GM21367 (cell line): ENCODE results near the gene FOXC1.

ENCODE experiments used
- ATAC-seq: cut with Tn5 transposase; IDR thresholded peaks from one replicate; pipeline ENCODE4 v1.9.1; 2021; ENCODE audit not compliant: unreplicated experiment

The FOXC1 gene

DNA sequence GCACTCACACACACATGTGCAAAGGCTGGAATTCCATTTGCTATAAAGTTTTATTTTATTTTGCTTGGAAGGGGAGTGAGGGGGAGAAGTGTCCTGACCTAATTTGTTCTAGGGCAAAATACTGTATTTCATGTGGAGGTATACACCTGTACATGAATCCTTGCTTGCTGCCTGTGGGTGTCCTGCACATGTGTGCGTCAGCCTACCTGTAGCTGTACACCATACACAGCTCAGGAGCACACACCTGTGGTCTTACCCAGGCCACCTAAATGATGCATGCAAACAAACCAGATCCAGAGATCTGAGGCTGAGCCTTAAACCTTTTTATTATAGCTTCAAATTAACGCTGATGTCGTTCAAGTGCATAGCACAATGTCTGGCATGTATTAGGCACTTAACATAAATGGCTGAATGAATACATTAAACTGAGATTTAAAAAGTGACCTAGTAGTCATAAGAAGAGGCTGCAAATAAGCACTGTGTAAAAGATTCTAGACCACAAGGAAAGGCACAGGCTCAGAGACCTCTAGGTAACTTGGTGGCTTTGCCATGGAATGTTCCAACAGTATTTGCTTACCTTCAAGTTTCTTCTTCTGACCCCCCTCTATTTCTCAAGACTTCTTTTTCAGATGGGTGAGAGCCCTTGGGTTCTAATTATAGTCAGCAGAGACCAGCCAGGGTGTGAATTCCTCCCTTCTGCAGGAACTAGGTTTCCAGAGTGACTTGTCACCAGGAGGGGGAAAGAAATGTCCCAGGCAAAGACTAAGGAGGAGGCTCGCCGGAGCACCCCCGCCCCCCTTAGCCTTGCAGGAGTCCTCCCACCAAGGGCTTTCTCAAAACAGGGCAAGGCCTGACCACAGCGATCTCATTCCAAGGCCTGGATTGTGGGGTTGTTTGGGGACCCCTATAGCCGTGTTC is 13.4 kb downstream of the FOXC1 start:
- no peak for ATAC-seq

GRCh38 chr6:1623769-1624057 is 14.0 kb downstream of the FOXC1 start:
- no peak for ATAC-seq

- no peak for ATAC-seq
These were observed 14.5 kb downstream of the FOXC1 start for GRCh38 chr6:1624058-1624850.

DNA sequence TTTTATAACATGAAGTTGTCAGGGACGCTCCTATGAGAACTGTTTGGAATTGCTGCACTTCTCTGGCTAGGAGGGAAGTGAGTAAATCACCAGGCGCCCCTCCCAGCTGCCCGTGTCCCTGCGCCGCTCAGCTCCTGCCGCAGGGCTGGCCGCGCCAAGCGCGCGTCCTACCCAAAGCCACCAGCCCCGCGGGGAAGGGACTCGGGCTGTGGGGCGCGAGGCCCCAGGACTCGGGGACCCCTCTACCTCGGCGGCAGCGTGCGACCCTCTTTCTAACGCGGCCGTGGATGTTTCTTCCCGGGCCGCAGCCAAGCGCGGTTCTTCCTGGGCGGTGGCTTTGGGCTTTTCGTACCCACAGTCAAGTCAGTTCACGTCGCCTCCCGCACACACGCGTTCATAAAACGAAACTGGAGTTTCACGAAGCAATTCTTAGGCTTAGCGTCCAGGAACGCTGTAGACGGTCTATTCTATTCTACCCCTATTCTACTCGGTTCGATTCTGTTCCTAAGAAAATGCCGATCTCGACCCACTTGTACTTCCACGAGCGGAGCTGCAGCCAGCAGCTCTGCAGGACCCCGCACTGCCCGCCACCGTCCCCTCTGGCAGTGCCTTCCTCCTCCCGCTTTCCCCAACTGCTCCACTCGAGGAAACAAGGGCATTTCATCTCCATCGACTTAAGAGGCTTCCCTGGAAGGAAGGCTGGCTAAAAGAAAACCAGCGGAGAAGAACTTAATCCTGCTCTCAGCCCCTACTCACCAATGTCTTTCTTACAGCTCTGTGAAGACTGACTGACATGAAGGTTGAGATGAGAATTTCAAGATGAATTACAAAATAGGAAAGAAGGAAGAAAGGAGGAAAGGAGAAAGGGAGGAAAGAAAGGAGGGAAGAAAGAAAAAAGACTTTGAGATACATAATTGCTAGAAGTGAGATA is 15.4 kb downstream of the FOXC1 start:
- no peak for ATAC-seq

GRCh38 chr6:1625794-1626435 is 16.2 kb downstream of the FOXC1 start:
- no peak for ATAC-seq

GRCh38 chr6:1626481-1626880 is 16.8 kb downstream of the FOXC1 start:
- ATAC-seq = no peak

- ATAC-seq = no peak
These were observed 18.3 kb downstream of the FOXC1 start for GRCh38 chr6:1627827-1628560.

- no peak for ATAC-seq
These were observed 19.6 kb downstream of the FOXC1 start for GRCh38 chr6:1629316-1629715.

DNA sequence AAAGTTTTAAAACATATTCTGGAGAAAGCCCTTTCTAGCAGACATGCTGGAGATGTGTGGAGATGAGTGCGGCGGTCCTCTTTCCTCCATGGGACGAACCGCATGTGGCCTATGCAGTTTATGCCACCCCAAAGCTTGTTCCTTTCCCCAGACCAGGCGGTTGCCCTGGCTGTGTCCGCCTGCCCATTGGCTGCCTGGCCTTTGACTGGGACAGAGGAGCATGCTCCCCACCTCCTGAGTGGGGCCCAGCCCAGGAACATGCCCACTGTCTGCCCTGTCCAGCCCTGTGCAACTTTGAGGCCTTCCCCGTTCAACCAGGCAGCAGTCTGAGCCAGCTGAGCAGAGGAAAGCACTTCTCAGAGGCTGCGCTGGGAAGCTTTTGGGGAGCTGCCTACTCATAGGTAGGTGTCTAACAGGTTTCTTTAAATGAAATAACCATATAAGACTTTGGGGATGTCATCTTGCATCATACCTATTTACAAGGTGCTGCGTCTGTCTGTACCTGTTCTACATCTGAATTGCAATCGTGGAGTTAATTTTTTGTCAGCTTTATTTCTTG is 20.6 kb downstream of the FOXC1 start:
- no peak for ATAC-seq

- no peak for ATAC-seq
These were observed 21.1 kb downstream of the FOXC1 start for GRCh38 chr6:1630771-1631217.

DNA sequence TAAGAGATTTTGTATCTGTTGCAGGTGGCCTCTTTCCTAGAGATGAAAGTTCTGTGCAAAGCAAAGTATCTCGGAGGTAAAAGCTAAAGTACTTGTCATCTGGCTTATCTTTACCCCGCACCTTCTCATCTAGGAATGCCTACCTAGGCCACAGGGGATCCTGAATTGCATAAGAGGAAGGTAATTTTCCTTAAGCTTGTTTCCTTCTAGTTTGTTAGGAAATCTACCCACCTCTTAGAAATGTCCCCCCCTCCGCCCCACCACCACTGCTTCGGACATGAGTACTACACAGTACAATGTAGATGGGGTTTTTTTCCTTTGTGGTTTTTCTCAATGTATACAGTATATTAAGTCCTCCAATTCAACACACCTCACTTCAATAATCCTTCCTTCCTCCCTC is 21.5 kb downstream of the FOXC1 start:
- ATAC-seq = no peak

- ATAC-seq = no peak
These were observed 23.8 kb downstream of the FOXC1 start for GRCh38 chr6:1633366-1634021.

DNA sequence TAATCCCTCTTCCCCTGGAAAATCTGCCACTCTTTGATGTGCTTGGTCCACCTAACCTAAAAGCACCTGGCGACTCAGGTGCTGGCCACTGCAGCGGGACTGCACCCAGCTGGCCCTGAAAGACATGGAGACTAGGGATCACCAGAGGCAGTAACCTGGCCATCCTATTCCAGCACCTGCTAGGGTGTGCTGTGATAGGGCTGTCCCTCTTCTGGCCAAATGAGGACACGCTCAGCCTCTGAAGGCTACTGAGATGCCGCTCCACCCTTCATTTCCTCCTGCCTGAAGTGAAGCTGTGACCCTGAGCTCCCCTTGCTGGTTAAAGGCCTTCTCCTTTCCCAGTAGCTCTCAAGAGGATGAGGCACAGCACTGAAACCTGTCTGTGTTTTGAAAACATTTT is 24.4 kb downstream of the FOXC1 start:
- no peak for ATAC-seq

DNA sequence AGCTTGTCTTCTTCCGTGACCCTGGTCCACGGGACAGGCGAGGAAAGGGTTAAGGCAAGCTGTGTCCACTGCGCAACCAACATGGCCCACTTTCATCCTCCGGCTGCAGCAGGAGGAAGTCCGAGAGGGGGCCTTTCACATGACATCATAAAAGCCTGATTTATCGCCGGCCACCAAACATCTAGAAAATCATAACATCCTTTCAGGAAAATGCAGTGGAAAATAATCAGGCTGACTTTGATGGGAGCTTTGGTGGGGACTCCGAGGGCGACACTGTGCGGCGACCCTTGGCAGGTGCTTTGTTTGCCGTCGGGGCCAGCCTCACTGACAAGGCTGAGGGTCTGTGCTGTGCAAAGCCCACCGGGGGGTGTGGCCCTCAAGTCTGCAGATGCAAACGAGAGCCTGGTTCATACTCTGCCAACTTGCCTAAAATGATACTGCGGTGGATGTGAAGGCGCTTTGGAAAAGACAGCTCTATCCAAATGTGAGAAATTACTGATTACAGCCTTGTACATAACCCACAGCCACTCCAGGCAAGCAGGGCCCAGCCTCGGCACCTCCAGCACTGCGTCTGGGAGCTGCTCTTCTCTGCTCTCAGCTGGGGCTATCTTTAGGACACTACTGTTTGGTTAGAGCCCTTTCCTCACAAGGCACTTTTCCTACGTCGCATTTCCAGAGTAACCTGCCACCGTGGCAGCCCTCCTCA is 25.7 kb downstream of the FOXC1 start:
- ATAC-seq = no peak

- no peak for ATAC-seq
These were observed 26.6 kb downstream of the FOXC1 start for GRCh38 chr6:1636272-1636825.

GRCh38 chr6:1636971-1637871 is 27.5 kb downstream of the FOXC1 start:
- no peak for ATAC-seq

DNA sequence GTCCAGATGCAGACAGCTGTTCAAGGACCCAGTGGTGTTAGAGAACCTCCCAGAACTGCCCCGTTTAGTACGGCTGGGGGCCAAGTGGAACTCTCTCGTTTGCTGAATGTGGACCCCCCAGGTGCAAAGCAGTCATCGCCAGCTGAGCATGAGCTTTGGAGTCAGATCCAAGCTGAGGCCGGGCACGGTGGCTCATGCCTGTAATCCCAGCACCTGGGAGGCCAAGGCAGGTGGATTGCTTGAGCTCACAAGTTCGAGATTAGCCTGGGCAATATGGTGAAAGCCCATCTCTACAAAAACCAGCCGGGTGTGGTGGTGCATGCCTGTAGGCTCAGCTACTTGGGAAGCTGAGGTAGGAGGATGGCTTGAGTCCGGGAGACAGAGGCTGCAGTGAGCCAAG is 29.7 kb downstream of the FOXC1 start:
- ATAC-seq = no peak
